Tibial nerve (tissue), 4 donors: ENCODE data around the gene MYO3B. TPM values are rescaled to one million over a fixed set of nuclear protein-coding genes. Genes with fewer than 3 reads are reported as not detected.

ENCODE experiments used
- DNase-seq, 2 donors: peaks; one replicate each; pipeline ENCODE4 v3.0.0-alpha.2; 2019; ENCODE audit warnings: low spot score in 2 of 2
- H3K27ac ChIP-seq, 4 donors: fragments of 200-600 bp; sonication (generic) in 3 of 4; one replicate each; pipeline ENCODE4 v1.5.1; 2017 to 2019; ENCODE audit warnings: mild to moderate bottlenecking in 1 of 4
- H3K27me3 ChIP-seq, 2 donors: fragments of 200-600 bp; sonication (generic) in 1 of 2; one replicate each; pipeline versions ENCODE4 v1.5.1 to v1.6.0; 2017 to 2019
- H3K36me3 ChIP-seq, 3 donors: fragments of 200-600 bp; sonication (generic); one replicate each; pipeline ENCODE4 v1.5.1; 2018 to 2019
- H3K4me1 ChIP-seq, 4 donors: fragments of 200-600 bp; sonication (generic) in 3 of 4; one replicate each; pipeline ENCODE4 v1.5.1; 2017 to 2019
- H3K4me3 ChIP-seq, 4 donors: fragments of 200-600 bp; sonication (generic) in 3 of 4; one replicate each; pipeline ENCODE4 v1.5.1; 2017 to 2019; ENCODE audit warnings: mild to moderate bottlenecking in 1 of 4, moderate library complexity in 1 of 4
- H3K9me3 ChIP-seq, 4 donors: fragments of 200-600 bp; sonication (generic) in 3 of 4; one replicate each; pipeline ENCODE4 v1.5.1; 2017 to 2019
- CTCF ChIP-seq, 5 experiments: fragments of 200-600 bp in 3 of 5; fragments of 450-650 bp in 2 of 5; sonication (generic) in 3 of 5; IDR thresholded peaks; one replicate each; pipeline ENCODE4 v1.5.1; 2016 to 2019; ENCODE audit warnings: antibody characterized with exemption in 5 of 5, mild to moderate bottlenecking in 3 of 5, moderate library complexity in 2 of 5
- EP300 ChIP-seq, 2 donors: sonication (generic); formaldehyde crosslinking; IDR thresholded peaks; one replicate each; pipeline ENCODE4 v1.6.1; 2017; ENCODE audit warnings: antibody characterized with exemption in 2 of 2, mild to moderate bottlenecking in 1 of 2
- POLR2A ChIP-seq, 2 donors: fragments of 450-650 bp; IDR thresholded peaks; one replicate each; pipeline ENCODE4 v1.6.1; 2017; ENCODE audit warnings: antibody characterized with exemption in 2 of 2, mild to moderate bottlenecking in 2 of 2, moderate library complexity in 2 of 2
- WGBS, 2 donors: methylation state at CpG; one replicate each; pipeline ENCODE4 v1.1.5; 2018; 5-methylcytosine and 5-hydroxymethylcytosine counted together
- total RNA-seq, 4 donors: library from RNA; depleted of rRNA; stranded (reverse); fragments of >200 nt; gene quantifications; one replicate each; pipeline ENCODE4 v1.1.0, GENCODE V29; 2016

Gene MYO3B
- total RNA-seq, 4 donors from 2014 or later = 0.22 to 0.63 (median 0.39) TPM; not detected in 1

- no peak for DNase-seq
- Histone ChIP-seq H3K36me3 (no peaks in the 10 kb centered on the region), H3K4me3 (no peak overlapping the region), H3K9me3 (no peaks in the 10 kb centered on the region), H3K27me3 (no peaks in the 10 kb centered on the region), H3K27ac (no peak overlapping the region), H3K4me1 (no peaks in the 10 kb centered on the region)
- TF ChIP-seq POLR2A (IDR thresholded peaks at IDR 0.05) = no peak
- no peak for TF ChIP-seq EP300 (IDR thresholded peaks at IDR 0.05)
- TF ChIP-seq CTCF (IDR thresholded peaks at IDR 0.05) = no peak
- 66 to 70% methylated on average over 2 of the region's 2 CpGs for WGBS, 2 donors
Observed at GRCh38 chr2:170249761-170250160, 71.8 kb downstream of the MYO3B start.

GRCh38 chr2:170250584-170250983 is 72.6 kb downstream of the MYO3B start:
- 95% methylated on average over 6 of the region's 6 CpGs for WGBS, 2 donors
- no peak for TF ChIP-seq EP300 (IDR thresholded peaks at IDR 0.05)
- no peak for TF ChIP-seq CTCF (IDR thresholded peaks at IDR 0.05)
- no peak for TF ChIP-seq POLR2A (IDR thresholded peaks at IDR 0.05)
- DNase-seq = no peak
- H3K36me3 ChIP-seq = no peaks in the 10 kb centered on the region
- H3K9me3 ChIP-seq = no peaks in the 10 kb centered on the region
- H3K27me3 ChIP-seq = no peaks in the 10 kb centered on the region
- no peak overlapping the region for H3K27ac ChIP-seq
- H3K4me1 ChIP-seq = no peaks in the 10 kb centered on the region
- no peak overlapping the region for H3K4me3 ChIP-seq

- TF ChIP-seq CTCF (IDR thresholded peaks at IDR 0.05) (no peak), POLR2A (IDR thresholded peaks at IDR 0.05) (no peak)
- H3K9me3 ChIP-seq = no peaks in the 10 kb centered on the region
Observed at GRCh38 chr2:170252414-170252813, 74.5 kb downstream of the MYO3B start.

GRCh38 chr2:170253721-170254230 is 75.8 kb downstream of the MYO3B start:
- Histone ChIP-seq H3K4me1 (no peaks in the 10 kb centered on the region), H3K4me3 (no peak overlapping the region), H3K9me3 (no peaks in the 10 kb centered on the region), H3K27ac (no peak overlapping the region), H3K27me3 (no peaks in the 10 kb centered on the region), H3K36me3 (no peaks in the 10 kb centered on the region)
- 73 to 90% methylated on average over 5 to 6 of the region's 6 CpGs for WGBS, 2 donors
- TF ChIP-seq CTCF (IDR thresholded peaks at IDR 0.05) (no peak), POLR2A (IDR thresholded peaks at IDR 0.05) (no peak)
- DNase-seq = no peak

More at GRCh38 chr2:170252414-170252813, 74.5 kb downstream of the MYO3B start:
- no peak overlapping the region for H3K4me3 ChIP-seq
- no peaks in the 10 kb centered on the region for H3K36me3 ChIP-seq
- no peak for DNase-seq
- no peaks in the 10 kb centered on the region for H3K4me1 ChIP-seq
- no peaks in the 10 kb centered on the region for H3K27me3 ChIP-seq
- H3K27ac ChIP-seq = no peak overlapping the region

- no peaks in the 10 kb centered on the region for H3K4me1 ChIP-seq
- TF ChIP-seq EP300 (IDR thresholded peaks at IDR 0.05) = no peak
- 88 to 93% methylated on average over 7 of the region's 7 CpGs for WGBS, 2 donors
Observed at GRCh38 chr2:170254293-170254732, 76.4 kb downstream of the MYO3B start.

GRCh38 chr2:170255137-170255536 is 77.2 kb downstream of the MYO3B start:
- Histone ChIP-seq H3K27ac (no peak overlapping the region), H3K36me3 (no peaks in the 10 kb centered on the region), H3K4me1 (no peaks in the 10 kb centered on the region), H3K4me3 (no peak overlapping the region), H3K9me3 (no peaks in the 10 kb centered on the region), H3K27me3 (no peaks in the 10 kb centered on the region)
- 90% methylated on average over 3 of the region's 3 CpGs for WGBS, 2 donors
- no peak for DNase-seq
- no peak for TF ChIP-seq POLR2A (IDR thresholded peaks at IDR 0.05)
- no peak for TF ChIP-seq EP300 (IDR thresholded peaks at IDR 0.05)
- TF ChIP-seq CTCF (IDR thresholded peaks at IDR 0.05) = no peak

More at GRCh38 chr2:170254293-170254732, 76.4 kb downstream of the MYO3B start:
- Histone ChIP-seq H3K27me3 (no peaks in the 10 kb centered on the region), H3K36me3 (no peaks in the 10 kb centered on the region), H3K4me3 (no peak overlapping the region), H3K9me3 (no peaks in the 10 kb centered on the region), H3K27ac (no peak overlapping the region)
- no peak for DNase-seq
